ENCODE measurements around the gene CPNE2. TPM values are rescaled to one million over a fixed set of nuclear protein-coding genes. Genes with fewer than 3 reads are reported as not detected.

The CPNE2 gene
- total RNA-seq, 1 experiment from 2014 or later: 43.4 TPM

DNA sequence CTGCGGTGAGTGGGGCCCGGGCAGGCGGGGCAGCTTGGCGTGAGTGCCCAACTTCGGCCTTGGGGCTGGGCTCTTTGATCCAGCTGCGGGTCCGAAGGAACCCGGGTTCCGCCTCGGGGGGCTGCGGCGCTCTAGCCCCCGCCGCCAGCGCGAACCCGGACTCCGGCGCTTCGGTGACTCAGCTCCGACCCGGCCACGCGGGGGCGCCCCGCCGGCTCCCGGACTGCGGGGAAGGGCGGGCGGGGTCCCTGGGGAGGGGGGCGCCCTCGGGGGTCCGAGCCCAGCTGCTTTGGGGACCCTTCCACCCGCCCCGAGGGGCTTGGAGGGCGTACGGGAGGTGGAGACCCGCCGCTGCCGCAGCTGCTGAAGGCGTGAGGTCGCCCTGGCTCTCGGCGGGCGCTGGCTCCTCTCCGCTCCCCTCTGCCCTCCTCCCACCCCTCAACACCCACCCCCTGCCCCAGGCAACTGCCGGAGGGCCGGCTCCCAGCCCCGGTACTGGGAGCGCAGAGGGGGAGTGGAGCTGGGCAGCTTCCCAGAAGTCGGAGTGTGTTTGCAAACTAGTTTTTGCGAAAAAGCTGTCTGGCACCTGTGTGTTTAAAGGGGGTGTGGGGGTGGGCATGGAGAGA lies 516 bp downstream of the CPNE2 start:
- TF ChIP-seq, protein P1, sequence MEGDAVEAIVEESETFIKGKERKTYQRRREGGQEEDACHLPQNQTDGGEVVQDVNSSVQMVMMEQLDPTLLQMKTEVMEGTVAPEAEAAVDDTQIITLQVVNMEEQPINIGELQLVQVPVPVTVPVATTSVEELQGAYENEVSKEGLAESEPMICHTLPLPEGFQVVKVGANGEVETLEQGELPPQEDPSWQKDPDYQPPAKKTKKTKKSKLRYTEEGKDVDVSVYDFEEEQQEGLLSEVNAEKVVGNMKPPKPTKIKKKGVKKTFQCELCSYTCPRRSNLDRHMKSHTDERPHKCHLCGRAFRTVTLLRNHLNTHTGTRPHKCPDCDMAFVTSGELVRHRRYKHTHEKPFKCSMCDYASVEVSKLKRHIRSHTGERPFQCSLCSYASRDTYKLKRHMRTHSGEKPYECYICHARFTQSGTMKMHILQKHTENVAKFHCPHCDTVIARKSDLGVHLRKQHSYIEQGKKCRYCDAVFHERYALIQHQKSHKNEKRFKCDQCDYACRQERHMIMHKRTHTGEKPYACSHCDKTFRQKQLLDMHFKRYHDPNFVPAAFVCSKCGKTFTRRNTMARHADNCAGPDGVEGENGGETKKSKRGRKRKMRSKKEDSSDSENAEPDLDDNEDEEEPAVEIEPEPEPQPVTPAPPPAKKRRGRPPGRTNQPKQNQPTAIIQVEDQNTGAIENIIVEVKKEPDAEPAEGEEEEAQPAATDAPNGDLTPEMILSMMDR (IDR thresholded peaks at IDR 0.05): peak; percentile 88
- TF ChIP-seq POLR2AphosphoS5 (IDR thresholded peaks at IDR 0.05; ENCODE audit: low read depth, low read length): no peak
- H3K9me3 ChIP-seq (ENCODE audit: control insufficient read depth, insufficient read depth, low read depth, low read length): no peaks in the 10 kb centered on the region
- ChIA-PET POLR2A (interaction anchor here (0.7 kb wide), 1 partner anchor 17 kb away, joined by 4 read pairs; no protein-coding TSS in a partner anchor), CTCF (interaction anchor here (0.6 to 0.8 kb wide), 5 partner anchors 26 to 221 kb away, joined by 3 to 6 read pairs (median 5); no protein-coding TSS in a partner anchor)
- DNase-seq (ENCODE audit: low read depth, low spot score): no peak
- BruUV-seq (replicated peaks): no TSS peak
- peak overlapping the region; percentile 51; the same call in 1 of the 2 replicates for H3K27ac ChIP-seq (ENCODE audit: low read length)
- peak; percentile 75 for ATAC-seq
- intact Hi-C loops (cut with micrococcal nuclease; ENCODE audit: unreplicated experiment): no loop called here
- in situ Hi-C loops (cut with HindIII; ENCODE audit: low pct_unique_long_range_greater_than_20kb, low sequenced_read_pairs): no loop called here
- peak overlapping the region; percentile 54 to 56 for H3K4me3 ChIP-seq (ENCODE audit: low read depth in 2 of 2, low read length in 2 of 2)
- H3K36me3 ChIP-seq (ENCODE audit: control insufficient read depth, insufficient read depth, low read length): no peaks in the 10 kb centered on the region
- peaks cover 8% of the 10 kb centered on the region for H3K4me1 ChIP-seq (ENCODE audit: control insufficient read depth, insufficient read depth, low read length)
- H3K27me3 ChIP-seq (ENCODE audit: control insufficient read depth, insufficient read depth, low read length): no peaks in the 10 kb centered on the region

- CTCF ChIA-PET: interaction anchor here (0.6 kb wide), 2 partner anchors 28 to 65 kb away, joined by 6 read pairs; no protein-coding TSS in a partner anchor
- intact Hi-C loops (cut with micrococcal nuclease; ENCODE audit: unreplicated experiment): no loop called here
- no peaks in the 10 kb centered on the region for H3K36me3 ChIP-seq (ENCODE audit: control insufficient read depth, insufficient read depth, low read length)
- TSS peak; percentile 45 for BruUV-seq (replicated peaks)
- POLR2A ChIA-PET: no interaction called here
- no peak for TF ChIP-seq TCF7L2 (IDR thresholded peaks at IDR 0.05; ENCODE audit: low read depth, low read length)
- no peak for TF ChIP-seq REST (IDR thresholded peaks at IDR 0.05; ENCODE audit: insufficient read depth in 1 of 2, low read depth in 2 of 2, low read length in 1 of 2)
- H3K4me3 ChIP-seq (ENCODE audit: low read depth in 2 of 2, low read length in 2 of 2): peak overlapping the region; percentile 54 to 56
- no peaks in the 10 kb centered on the region for H3K27me3 ChIP-seq (ENCODE audit: control insufficient read depth, insufficient read depth, low read length)
- no peaks in the 10 kb centered on the region for H3K9me3 ChIP-seq (ENCODE audit: control insufficient read depth, insufficient read depth, low read depth, low read length)
- H3K27ac ChIP-seq (ENCODE audit: low read length): peak overlapping the region; percentile 51; the same call in 1 of the 2 replicates
- in situ Hi-C loops (cut with HindIII; ENCODE audit: low pct_unique_long_range_greater_than_20kb, low sequenced_read_pairs): no loop called here
- H3K4me1 ChIP-seq (ENCODE audit: control insufficient read depth, insufficient read depth, low read length): peaks cover 8% of the 10 kb centered on the region
- DNase-seq (ENCODE audit: low read depth, low spot score): no peak
- no peak for ATAC-seq
Measured at GRCh38 chr16:57093666-57094564, 1.5 kb downstream of the CPNE2 start.

DNA sequence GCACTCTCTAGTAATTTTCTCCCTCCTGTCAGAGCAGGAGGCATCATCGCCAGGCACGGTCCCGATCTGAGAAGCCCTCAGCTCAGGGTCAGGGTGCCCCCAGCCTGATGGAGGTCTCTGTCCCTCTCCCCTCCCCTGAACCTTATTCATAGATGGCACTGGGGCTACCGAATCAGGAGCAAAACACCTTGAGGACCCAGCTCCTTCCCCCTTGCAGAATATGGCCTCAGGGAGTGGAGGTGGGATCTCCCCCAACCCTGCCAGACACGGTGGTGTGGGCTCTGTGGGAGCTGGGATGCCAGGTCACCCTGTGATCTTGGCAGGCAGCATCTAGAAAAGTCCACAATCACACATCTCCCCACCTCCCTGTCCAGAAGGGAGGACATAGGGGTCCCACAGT lies 2.5 kb downstream of the CPNE2 start:
- POLR2A ChIA-PET: no interaction called here
- CTCF ChIA-PET: no interaction called here
- no peak for ATAC-seq
- Histone ChIP-seq H3K9me3 (ENCODE audit: control insufficient read depth, insufficient read depth, low read depth, low read length) (no peaks in the 10 kb centered on the region), H3K27me3 (ENCODE audit: control insufficient read depth, insufficient read depth, low read length) (no peaks in the 10 kb centered on the region), H3K4me1 (ENCODE audit: control insufficient read depth, insufficient read depth, low read length) (peaks cover 8% of the 10 kb centered on the region), H3K27ac (ENCODE audit: low read length) (no peak overlapping the region), H3K36me3 (ENCODE audit: control insufficient read depth, insufficient read depth, low read length) (no peaks in the 10 kb centered on the region), H3K4me3 (ENCODE audit: low read depth in 2 of 2, low read length in 2 of 2) (no peak overlapping the region)
- DNase-seq (ENCODE audit: low read depth, low spot score): no peak
- in situ Hi-C loops (cut with HindIII; ENCODE audit: low pct_unique_long_range_greater_than_20kb, low sequenced_read_pairs) (no loop called here), intact Hi-C loops (cut with micrococcal nuclease; ENCODE audit: unreplicated experiment) (no loop called here)
- no peak for TF ChIP-seq SIN3A (IDR thresholded peaks at IDR 0.05; ENCODE audit: borderline replicate concordance, insufficient read depth, low read depth, low read length)
- TF ChIP-seq, protein P1 (IDR thresholded peaks at IDR 0.05): no peak
- no peak for TF ChIP-seq POLR2AphosphoS5 (IDR thresholded peaks at IDR 0.05; ENCODE audit: low read depth, low read length)
- TF ChIP-seq TCF7L2 (IDR thresholded peaks at IDR 0.05; ENCODE audit: low read depth, low read length): no peak
- TF ChIP-seq REST (IDR thresholded peaks at IDR 0.05; ENCODE audit: insufficient read depth in 1 of 2, low read depth in 2 of 2, low read length in 1 of 2): no peak
- BruUV-seq (replicated peaks): no TSS peak
